IPS-15b (cell line): ENCODE data around the gene MED27.

Experiments
- H3K27me3 ChIP-seq: one replicate; pipeline ENCODE4 v1.6.1; 2013; ENCODE audit warnings: low read length; ENCODE audit not compliant: control insufficient read depth, insufficient read depth
- H3K36me3 ChIP-seq: one replicate; pipeline ENCODE4 v1.6.1; 2013; ENCODE audit warnings: low read length; ENCODE audit not compliant: control insufficient read depth, insufficient read depth
- H3K4me1 ChIP-seq: one replicate; pipeline ENCODE4 v1.6.1; 2013; ENCODE audit warnings: mild to moderate bottlenecking, low read length; ENCODE audit not compliant: control insufficient read depth, insufficient read depth
- H3K4me3 ChIP-seq: one replicate; pipeline ENCODE4 v1.5.1; 2013; ENCODE audit warnings: low read depth, low read length
- H3K9ac ChIP-seq: one replicate; pipeline ENCODE4 v1.6.1; 2013; ENCODE audit warnings: low read depth, mild to moderate bottlenecking, low read length
- H3K9me3 ChIP-seq: one replicate; pipeline ENCODE4 v1.6.1; 2013; ENCODE audit warnings: mild to moderate bottlenecking, low read length; ENCODE audit not compliant: control insufficient read depth, insufficient read depth

The MED27 gene

DNA sequence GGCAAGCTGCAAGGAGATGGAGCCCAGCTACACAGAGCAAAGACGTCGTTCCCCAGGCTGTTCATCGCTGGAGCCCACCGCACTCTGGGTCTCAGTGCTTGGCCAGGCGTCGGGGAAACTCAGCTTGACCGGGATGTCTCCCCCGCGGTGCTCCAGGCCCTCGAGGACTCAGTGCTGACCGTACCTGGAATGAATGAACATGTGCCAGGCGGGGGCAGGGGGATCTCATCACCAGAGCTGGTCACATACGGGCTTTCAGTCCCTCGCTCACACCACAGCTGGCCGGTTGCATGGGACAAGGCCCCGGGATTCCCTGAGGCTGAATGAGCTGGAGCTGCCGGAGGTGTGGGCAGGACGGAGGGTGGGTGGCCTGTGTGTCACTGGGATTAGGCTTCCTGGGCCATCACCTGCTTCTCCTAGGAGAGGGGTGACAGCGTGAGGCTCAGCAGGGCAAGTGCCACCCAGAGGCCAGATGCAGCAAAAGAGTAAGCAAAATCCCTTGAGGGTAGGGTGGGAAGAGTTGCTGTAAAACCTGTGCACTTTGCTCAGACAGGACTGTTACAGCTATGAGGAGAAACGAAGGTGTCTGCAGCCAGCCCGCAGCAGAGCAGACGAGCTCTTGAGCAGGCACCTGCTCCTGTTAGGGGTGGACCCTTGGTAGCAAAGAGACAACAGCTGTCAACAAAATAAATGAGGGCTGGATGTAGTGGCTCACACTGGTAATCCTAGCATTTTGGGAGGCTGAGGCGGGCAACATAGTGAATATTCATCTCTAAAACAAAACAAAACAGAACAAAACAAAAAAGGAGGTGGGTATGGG is 269.1 kb downstream of the MED27 start:
- no peak overlapping the region for H3K4me3 ChIP-seq
- peaks cover 9% of the 10 kb centered on the region for H3K4me1 ChIP-seq
- no peaks in the 10 kb centered on the region for H3K27me3 ChIP-seq
- no peaks in the 10 kb centered on the region for H3K36me3 ChIP-seq
- no peak overlapping the region for H3K9ac ChIP-seq
- H3K9me3 ChIP-seq: no peaks in the 10 kb centered on the region
